Ishikawa (cell line): ENCODE data around the gene AFMID.

Source experiments
- CEBPB ChIP-seq: IDR thresholded peaks from 2 replicates; pipeline ENCODE4 v1.6.1; 2012
- CREB1 ChIP-seq: IDR thresholded peaks from 2 replicates; pipeline ENCODE4 v1.6.1; 2012; ENCODE audit warnings: low read depth
- EGR1 ChIP-seq: IDR thresholded peaks from 2 replicates; pipeline ENCODE4 v1.6.1; 2012
- EP300 ChIP-seq: IDR thresholded peaks from 2 replicates; pipeline ENCODE4 v1.6.1; 2012; ENCODE audit warnings: borderline replicate concordance
- FOXM1 ChIP-seq: IDR thresholded peaks from 2 replicates; pipeline ENCODE4 v1.6.1; 2012; ENCODE audit warnings: low read depth, borderline replicate concordance
- NFIC ChIP-seq: IDR thresholded peaks from 2 replicates; pipeline ENCODE4 v1.6.1; 2012
- RAD21 ChIP-seq: IDR thresholded peaks from 2 replicates; pipeline ENCODE4 v1.6.1; 2012; ENCODE audit warnings: low read depth
- TAF1 ChIP-seq: IDR thresholded peaks from 2 replicates; pipeline ENCODE4 v1.6.1; 2012; ENCODE audit warnings: low read depth, mild to moderate bottlenecking
- TCF12 ChIP-seq: IDR thresholded peaks from 2 replicates; pipeline ENCODE4 v1.6.1; 2012; ENCODE audit warnings: low read depth
- TEAD4 ChIP-seq: IDR thresholded peaks from 2 replicates; pipeline ENCODE4 v1.6.1; 2012
- YY1 ChIP-seq: IDR thresholded peaks from 2 replicates; pipeline ENCODE4 v1.6.1; 2012; ENCODE audit warnings: low read depth
- ZBTB7A ChIP-seq: IDR thresholded peaks from 2 replicates; pipeline ENCODE4 v1.6.1; 2012; ENCODE audit warnings: low read depth
- TF ChIP-seq, protein P1 (sequence below): IDR thresholded peaks from 2 replicates; pipeline ENCODE4 v1.6.1; 2012
- TF ChIP-seq, protein P2 (sequence below): IDR thresholded peaks from 2 replicates; pipeline ENCODE4 v1.6.1; 2012
- TF ChIP-seq, protein P3 (sequence below): IDR thresholded peaks from 2 replicates; pipeline ENCODE4 v1.6.1; 2012; ENCODE audit warnings: low read depth, mild to moderate bottlenecking

The AFMID gene

DNA sequence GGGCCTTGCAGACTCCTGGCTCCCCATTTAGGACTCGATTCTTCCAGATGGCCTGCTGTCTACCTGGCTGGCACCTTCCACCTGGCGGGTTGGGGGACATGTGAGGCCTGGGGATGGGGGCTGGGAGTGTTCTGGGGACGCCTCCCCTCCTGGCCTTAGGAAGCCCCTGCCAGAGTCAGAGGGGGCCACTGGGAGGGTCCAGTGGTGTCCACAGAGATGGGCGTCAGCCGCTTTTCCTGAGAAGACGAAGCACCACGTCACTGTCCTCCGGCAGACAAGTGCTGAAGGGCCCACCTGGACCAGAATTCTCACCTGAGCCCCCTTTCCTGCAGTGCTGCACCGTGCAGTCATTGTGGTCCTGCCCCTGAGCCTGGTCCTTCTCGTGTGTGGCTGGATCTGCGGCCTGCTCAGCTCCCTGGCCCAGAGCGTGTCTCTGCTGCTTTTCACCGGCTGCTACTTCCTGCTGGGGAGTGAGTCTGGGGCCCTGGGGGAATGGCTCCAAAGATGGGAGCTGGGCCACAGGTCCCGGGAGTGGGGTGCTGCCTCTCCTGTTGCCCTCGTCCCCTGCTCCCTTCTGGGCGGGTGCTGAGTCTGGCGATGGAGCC, 47.2 kb downstream of the AFMID start:
- TF ChIP-seq, protein P1, sequence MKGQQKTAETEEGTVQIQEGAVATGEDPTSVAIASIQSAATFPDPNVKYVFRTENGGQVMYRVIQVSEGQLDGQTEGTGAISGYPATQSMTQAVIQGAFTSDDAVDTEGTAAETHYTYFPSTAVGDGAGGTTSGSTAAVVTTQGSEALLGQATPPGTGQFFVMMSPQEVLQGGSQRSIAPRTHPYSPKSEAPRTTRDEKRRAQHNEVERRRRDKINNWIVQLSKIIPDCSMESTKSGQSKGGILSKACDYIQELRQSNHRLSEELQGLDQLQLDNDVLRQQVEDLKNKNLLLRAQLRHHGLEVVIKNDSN: no peak
- TF ChIP-seq EP300 (no peak), TAF1 (no peak), ZBTB7A (no peak), TCF12 (no peak), TEAD4 (no peak), NFIC (no peak), CEBPB (no peak), FOXM1 (no peak), EGR1 (no peak), RAD21 (no peak), CREB1 (no peak), YY1 (no peak)
- TF ChIP-seq, protein P2, sequence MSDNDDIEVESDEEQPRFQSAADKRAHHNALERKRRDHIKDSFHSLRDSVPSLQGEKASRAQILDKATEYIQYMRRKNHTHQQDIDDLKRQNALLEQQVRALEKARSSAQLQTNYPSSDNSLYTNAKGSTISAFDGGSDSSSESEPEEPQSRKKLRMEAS: no peak
- TF ChIP-seq, protein P3, sequence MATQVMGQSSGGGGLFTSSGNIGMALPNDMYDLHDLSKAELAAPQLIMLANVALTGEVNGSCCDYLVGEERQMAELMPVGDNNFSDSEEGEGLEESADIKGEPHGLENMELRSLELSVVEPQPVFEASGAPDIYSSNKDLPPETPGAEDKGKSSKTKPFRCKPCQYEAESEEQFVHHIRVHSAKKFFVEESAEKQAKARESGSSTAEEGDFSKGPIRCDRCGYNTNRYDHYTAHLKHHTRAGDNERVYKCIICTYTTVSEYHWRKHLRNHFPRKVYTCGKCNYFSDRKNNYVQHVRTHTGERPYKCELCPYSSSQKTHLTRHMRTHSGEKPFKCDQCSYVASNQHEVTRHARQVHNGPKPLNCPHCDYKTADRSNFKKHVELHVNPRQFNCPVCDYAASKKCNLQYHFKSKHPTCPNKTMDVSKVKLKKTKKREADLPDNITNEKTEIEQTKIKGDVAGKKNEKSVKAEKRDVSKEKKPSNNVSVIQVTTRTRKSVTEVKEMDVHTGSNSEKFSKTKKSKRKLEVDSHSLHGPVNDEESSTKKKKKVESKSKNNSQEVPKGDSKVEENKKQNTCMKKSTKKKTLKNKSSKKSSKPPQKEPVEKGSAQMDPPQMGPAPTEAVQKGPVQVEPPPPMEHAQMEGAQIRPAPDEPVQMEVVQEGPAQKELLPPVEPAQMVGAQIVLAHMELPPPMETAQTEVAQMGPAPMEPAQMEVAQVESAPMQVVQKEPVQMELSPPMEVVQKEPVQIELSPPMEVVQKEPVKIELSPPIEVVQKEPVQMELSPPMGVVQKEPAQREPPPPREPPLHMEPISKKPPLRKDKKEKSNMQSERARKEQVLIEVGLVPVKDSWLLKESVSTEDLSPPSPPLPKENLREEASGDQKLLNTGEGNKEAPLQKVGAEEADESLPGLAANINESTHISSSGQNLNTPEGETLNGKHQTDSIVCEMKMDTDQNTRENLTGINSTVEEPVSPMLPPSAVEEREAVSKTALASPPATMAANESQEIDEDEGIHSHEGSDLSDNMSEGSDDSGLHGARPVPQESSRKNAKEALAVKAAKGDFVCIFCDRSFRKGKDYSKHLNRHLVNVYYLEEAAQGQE: no peak

DNA sequence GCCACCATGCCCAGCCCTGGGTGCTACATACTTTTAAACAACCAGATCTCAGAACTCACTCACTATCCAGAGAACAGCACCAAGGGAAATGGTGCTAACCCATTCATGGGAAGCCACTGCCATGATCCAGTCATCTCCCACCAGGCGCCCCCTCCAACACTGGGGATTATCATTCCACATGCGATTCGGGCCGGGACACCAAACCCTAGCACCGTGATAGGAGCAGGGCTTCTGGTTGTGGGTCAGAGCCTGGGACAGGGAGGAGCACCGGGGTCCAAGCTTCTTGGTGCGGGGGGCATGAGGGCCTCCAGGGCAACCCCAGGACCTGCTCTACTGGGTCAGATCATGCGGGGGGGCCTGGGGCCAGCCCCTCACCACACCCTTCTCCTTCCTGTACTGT, 48.7 kb downstream of the AFMID start:
- TF ChIP-seq EGR1 (no peak), FOXM1 (no peak), YY1 (no peak), NFIC (no peak), EP300 (no peak), TAF1 (no peak), RAD21 (no peak)
- TF ChIP-seq, protein P1: no peak
- TF ChIP-seq, protein P3: no peak

DNA sequence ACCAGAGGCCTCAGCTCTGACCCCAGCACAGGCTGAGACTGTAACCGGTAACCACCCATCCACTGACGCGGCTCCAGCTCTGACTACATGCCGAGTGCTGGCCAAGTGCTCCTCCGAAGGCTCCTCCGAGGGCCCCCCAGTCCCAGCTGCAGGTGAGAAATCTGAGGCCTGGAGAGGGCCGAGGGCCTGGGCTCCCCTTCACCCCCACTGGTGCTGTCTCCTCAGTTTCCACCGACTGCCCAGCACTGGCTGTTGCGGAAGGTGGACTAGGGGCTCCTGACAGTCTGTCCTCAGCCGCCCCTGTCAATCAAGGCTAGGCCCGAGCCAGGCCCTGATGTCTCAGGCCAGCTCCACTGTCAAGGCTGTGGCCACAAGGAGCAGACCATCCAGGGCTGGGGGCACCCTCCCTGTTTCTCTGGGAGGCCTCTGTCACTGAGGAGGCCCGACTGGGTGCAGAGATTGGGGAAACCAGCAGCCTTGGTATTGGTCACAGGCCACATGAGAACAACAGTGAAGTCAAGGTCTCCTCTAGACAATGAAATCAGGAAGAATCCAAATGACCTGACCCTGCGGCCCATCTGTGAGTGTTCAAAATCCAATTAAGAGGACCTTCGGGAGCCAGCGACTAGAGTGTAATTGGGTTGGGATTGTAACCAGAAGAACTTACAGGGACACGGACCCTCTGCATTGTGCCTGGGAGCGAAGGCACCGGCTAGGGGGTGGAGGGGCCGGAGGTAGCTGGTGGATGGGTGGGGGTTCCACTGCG, 49.4 kb downstream of the AFMID start:
- TF ChIP-seq EP300 (no peak), NFIC (no peak), TEAD4 (no peak), EGR1 (no peak), CREB1 (no peak)
- TF ChIP-seq, protein P3: no peak

DNA sequence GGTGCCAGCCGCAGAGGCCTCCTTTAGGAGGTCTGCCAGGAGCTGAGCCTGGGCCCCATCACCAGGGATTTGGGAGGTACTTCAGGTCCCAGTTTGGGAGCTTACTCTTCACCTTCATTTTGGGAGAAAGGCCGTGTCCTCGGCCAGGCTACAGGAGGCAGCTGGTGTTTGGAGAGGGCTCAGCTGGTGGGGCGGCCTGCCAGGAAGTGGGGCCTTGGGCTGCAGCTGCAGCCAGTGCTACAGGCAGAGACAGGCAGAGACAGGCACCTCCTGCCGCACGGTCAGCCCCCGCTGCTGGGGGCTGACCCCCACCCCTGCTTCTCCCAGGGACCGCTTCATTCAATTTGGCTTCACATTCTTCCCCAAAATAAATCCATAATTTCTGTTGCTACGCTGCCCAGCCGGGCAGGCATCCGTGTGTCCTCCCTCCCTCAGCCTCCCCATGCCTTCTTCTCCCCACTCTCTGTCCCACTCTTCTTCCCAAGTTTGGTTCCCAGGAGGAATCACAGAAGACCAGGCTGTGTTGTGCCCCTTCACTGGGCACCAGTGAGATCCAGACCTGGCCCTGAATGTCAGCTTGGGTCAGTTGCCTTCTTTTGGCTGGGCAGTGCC, 50.3 kb downstream of the AFMID start:
- TF ChIP-seq TEAD4 (no peak), TCF12 (no peak), EGR1 (no peak), FOXM1 (no peak)
- TF ChIP-seq, protein P1: no peak
